Measurements from ENCODE around the gene TRERF1. TPM values are rescaled to one million over a fixed set of nuclear protein-coding genes. Genes with fewer than 3 reads are reported as not detected.

TRERF1 gene
- total RNA-seq, 8 experiments from 2014 or later: 3.5 to 21.2 (median 5.2) TPM

- ATAC-seq (replicated peaks in 6 of 8): no peak
- in situ Hi-C loops (cut with MboI; ENCODE audit: low pct_unique_long_range_greater_than_20kb in 2 of 9, low sequenced_read_pairs in 9 of 9, unreplicated experiment in 9 of 9): no loop called here
- 83 to 100% (median 100%) methylated on average over 1 to 7 of the region's 7 CpGs; no CpG with 5 or more reads in 1 of the 10 experiments for WGBS, 10 experiments
- no peak overlapping the region for H3K27ac ChIP-seq
- H3K4me3 ChIP-seq: no peak overlapping the region
- H3K4me1 ChIP-seq (replicated peaks in 1 of 2): peaks cover 0 to 6% of the 10 kb centered on the region in 2 donors
Measured at GRCh38 chr6:42306439-42307140, 145.1 kb downstream of the TRERF1 start.

- WGBS, 10 experiments: 25 to 89% (median 52%) methylated on average over 2 to 4 of the region's 6 CpGs; no CpG with 5 or more reads in 5 of the 10 experiments
- no peak overlapping the region for H3K4me3 ChIP-seq
- H3K27ac ChIP-seq: no peak overlapping the region
- peak; percentile 40 to 94 (median 84) for ATAC-seq (replicated peaks in 6 of 8)
- H3K4me1 ChIP-seq (replicated peaks in 1 of 2): peaks cover 0 to 6% of the 10 kb centered on the region in 2 donors
- in situ Hi-C loops (cut with MboI; ENCODE audit: low pct_unique_long_range_greater_than_20kb in 2 of 9, low sequenced_read_pairs in 9 of 9, unreplicated experiment in 9 of 9): no loop called here
Measured at GRCh38 chr6:42304053-42304712, 147.5 kb downstream of the TRERF1 start.

GRCh38 chr6:42302411-42302810, 149.3 kb downstream of the TRERF1 start:
- Histone ChIP-seq H3K4me3 (no peak overlapping the region), H3K27ac (no peak overlapping the region), H3K4me1 (replicated peaks in 1 of 2) (peaks cover 0 to 6% of the 10 kb centered on the region in 2 donors)
- 43 to 93% (median 53%) methylated on average over 1 to 3 of the region's 3 CpGs; no CpG with 5 or more reads in 3 of the 10 experiments for WGBS, 10 experiments
- in situ Hi-C loops (cut with MboI; ENCODE audit: low pct_unique_long_range_greater_than_20kb in 2 of 9, low sequenced_read_pairs in 9 of 9, unreplicated experiment in 9 of 9): no loop called here
- ATAC-seq (replicated peaks in 6 of 8): no peak

- no peak overlapping the region for H3K4me3 ChIP-seq
- peak in 1 of 8 experiments; percentile 8 for ATAC-seq (replicated peaks in 6 of 8)
- H3K27ac ChIP-seq: no peak overlapping the region
- H3K4me1 ChIP-seq (replicated peaks in 1 of 2): peaks cover 0 to 6% of the 10 kb centered on the region in 2 donors
- WGBS, 10 experiments: 80 to 100% (median 80%) methylated on average over 1 of the region's 1 CpG; no CpG with 5 or more reads in 6 of the 10 experiments
- in situ Hi-C loops (cut with MboI; ENCODE audit: low pct_unique_long_range_greater_than_20kb in 2 of 9, low sequenced_read_pairs in 9 of 9, unreplicated experiment in 9 of 9): no loop called here
Measured at GRCh38 chr6:42301986-42302385, 149.7 kb downstream of the TRERF1 start.

- Histone ChIP-seq H3K4me3 (no peak overlapping the region), H3K27ac (no peak overlapping the region), H3K4me1 (replicated peaks in 1 of 2) (peaks cover 0 to 6% of the 10 kb centered on the region in 2 donors)
- in situ Hi-C loops (cut with MboI; ENCODE audit: low pct_unique_long_range_greater_than_20kb in 2 of 9, low sequenced_read_pairs in 9 of 9, unreplicated experiment in 9 of 9): no loop called here
- no peak for ATAC-seq (replicated peaks in 6 of 8)
- WGBS, 10 experiments: 75 to 100% (median 83%) methylated on average over 1 of the region's 1 CpG; no CpG with 5 or more reads in 3 of the 10 experiments
Measured at GRCh38 chr6:42300701-42301100, 151.0 kb downstream of the TRERF1 start.

GRCh38 chr6:42300185-42300584, 151.5 kb downstream of the TRERF1 start:
- H3K27ac ChIP-seq: no peak overlapping the region
- H3K4me3 ChIP-seq: no peak overlapping the region
- peaks cover 0 to 6% of the 10 kb centered on the region in 2 donors for H3K4me1 ChIP-seq (replicated peaks in 1 of 2)
- in situ Hi-C loops (cut with MboI; ENCODE audit: low pct_unique_long_range_greater_than_20kb in 2 of 9, low sequenced_read_pairs in 9 of 9, unreplicated experiment in 9 of 9): no loop called here
- WGBS, 10 experiments: 100% methylated on average over 1 of the region's 1 CpG; no CpG with 5 or more reads in 7 of the 10 experiments
- no peak for ATAC-seq (replicated peaks in 6 of 8)

GRCh38 chr6:42297661-42298060, 154.1 kb downstream of the TRERF1 start:
- H3K4me1 ChIP-seq (replicated peaks in 1 of 2): no peaks in the 10 kb centered on the region
- no peak overlapping the region for H3K27ac ChIP-seq
- in situ Hi-C loops (cut with MboI; ENCODE audit: low pct_unique_long_range_greater_than_20kb in 2 of 9, low sequenced_read_pairs in 9 of 9, unreplicated experiment in 9 of 9): no loop called here
- ATAC-seq (replicated peaks in 6 of 8): no peak
- no peak overlapping the region for H3K4me3 ChIP-seq

- no peak overlapping the region for H3K27ac ChIP-seq
- no peak for ATAC-seq (replicated peaks in 6 of 8)
- H3K4me1 ChIP-seq (replicated peaks in 1 of 2): peaks cover 0 to 6% of the 10 kb centered on the region in 2 donors
- in situ Hi-C loops (cut with MboI; ENCODE audit: low pct_unique_long_range_greater_than_20kb in 2 of 9, low sequenced_read_pairs in 9 of 9, unreplicated experiment in 9 of 9): no loop called here
- 71 to 100% (median 88%) methylated on average over 1 to 3 of the region's 3 CpGs for WGBS, 10 experiments
- H3K4me3 ChIP-seq: no peak overlapping the region
Measured at GRCh38 chr6:42296614-42297013, 155.1 kb downstream of the TRERF1 start.

- peaks cover 0 to 6% of the 10 kb centered on the region in 2 donors for H3K4me1 ChIP-seq (replicated peaks in 1 of 2)
- no peak for ATAC-seq (replicated peaks in 6 of 8)
- no peak overlapping the region for H3K27ac ChIP-seq
- WGBS, 10 experiments: 88 to 100% (median 98%) methylated on average over 1 to 3 of the region's 3 CpGs; no CpG with 5 or more reads in 2 of the 10 experiments
- no peak overlapping the region for H3K4me3 ChIP-seq
- in situ Hi-C loops (cut with MboI; ENCODE audit: low pct_unique_long_range_greater_than_20kb in 2 of 9, low sequenced_read_pairs in 9 of 9, unreplicated experiment in 9 of 9): no loop called here
Measured at GRCh38 chr6:42295677-42296076, 156.0 kb downstream of the TRERF1 start.

- WGBS, 10 experiments: 89 to 100% (median 100%) methylated on average over 1 of the region's 1 CpG; no CpG with 5 or more reads in 5 of the 10 experiments
- in situ Hi-C loops (cut with MboI; ENCODE audit: low pct_unique_long_range_greater_than_20kb in 2 of 9, low sequenced_read_pairs in 9 of 9, unreplicated experiment in 9 of 9): no loop called here
- no peak overlapping the region for H3K27ac ChIP-seq
- H3K4me1 ChIP-seq (replicated peaks in 1 of 2): peaks cover 0 to 8% of the 10 kb centered on the region in 2 donors
- H3K4me3 ChIP-seq: no peak overlapping the region
- ATAC-seq (replicated peaks in 6 of 8): no peak
Measured at GRCh38 chr6:42295181-42295580, 156.5 kb downstream of the TRERF1 start.

GRCh38 chr6:42294759-42295158, 157.0 kb downstream of the TRERF1 start:
- Histone ChIP-seq H3K27ac (no peak overlapping the region), H3K4me3 (no peak overlapping the region), H3K4me1 (replicated peaks in 1 of 2) (peaks cover 0 to 12% of the 10 kb centered on the region in 2 donors)
- peak in 2 of 8 experiments; percentile 70 to 81 for ATAC-seq (replicated peaks in 6 of 8)
- WGBS, 10 experiments: 85 to 100% (median 100%) methylated on average over 1 to 3 of the region's 3 CpGs; no CpG with 5 or more reads in 6 of the 10 experiments
- in situ Hi-C loops (cut with MboI; ENCODE audit: low pct_unique_long_range_greater_than_20kb in 2 of 9, low sequenced_read_pairs in 9 of 9, unreplicated experiment in 9 of 9): no loop called here

GRCh38 chr6:42293386-42293977, 158.2 kb downstream of the TRERF1 start:
- ATAC-seq (replicated peaks in 6 of 8): no peak
- Histone ChIP-seq H3K27ac (no peak overlapping the region), H3K4me3 (no peak overlapping the region), H3K4me1 (replicated peaks in 1 of 2) (peaks cover 0 to 15% of the 10 kb centered on the region in 2 donors)
- in situ Hi-C loops (cut with MboI; ENCODE audit: low pct_unique_long_range_greater_than_20kb in 2 of 9, low sequenced_read_pairs in 9 of 9, unreplicated experiment in 9 of 9): no loop called here
- WGBS, 10 experiments: 0 to 100% (median 98%) methylated on average over 1 to 4 of the region's 5 CpGs; no CpG with 5 or more reads in 2 of the 10 experiments
